ENCODE results near the gene STK17B.

STK17B gene

GRCh38 chr2:196208915-196209314 lies 37.5 kb upstream of the STK17B start:
- H4K8ac ChIP-seq (ENCODE audit: low read length) = no peak overlapping the region
- H3K9ac ChIP-seq (ENCODE audit: low read length) = no peak overlapping the region
- no peak overlapping the region for H3K18ac ChIP-seq (ENCODE audit: low read depth in 1 of 2, low read length in 2 of 2)
- no peak overlapping the region for H3K4me3 ChIP-seq (ENCODE audit: insufficient read depth in 1 of 2, low read depth in 1 of 2, low read length in 2 of 2)
- H4K91ac ChIP-seq (ENCODE audit: low read length) = no peak overlapping the region
- H3K9me3 ChIP-seq (ENCODE audit: control insufficient read depth, low read length) = no peaks in the 10 kb centered on the region
- H3K36me3 ChIP-seq (ENCODE audit: control insufficient read depth in 1 of 2, insufficient read depth in 2 of 2, low read depth in 1 of 2, low read length in 2 of 2) = peaks cover 0 to 5% of the 10 kb centered on the region in 2 experiments
- no peak overlapping the region for H3K4ac ChIP-seq (ENCODE audit: low read depth in 1 of 2, low read length in 2 of 2)
- H2BK5ac ChIP-seq (ENCODE audit: low read depth, low read length, poor library complexity, severe bottlenecking) = no peak overlapping the region
- no CpG with 5 or more reads among the region's 1 CpG for WGBS
- no peak overlapping the region for H2AFZ ChIP-seq (ENCODE audit: low read depth, low read length)
- no peak overlapping the region for H2BK15ac ChIP-seq (ENCODE audit: low read depth, poor library complexity, severe bottlenecking)
- H2BK120ac ChIP-seq (ENCODE audit: low read depth, low read length) = no peak overlapping the region
- no peak overlapping the region for H3K14ac ChIP-seq (ENCODE audit: low read length in 2 of 2)
- H3K4me2 ChIP-seq (ENCODE audit: low read length, poor library complexity, severe bottlenecking) = no peak overlapping the region
- no peak overlapping the region for H2AK5ac ChIP-seq (ENCODE audit: low read length, severe bottlenecking)
- DNase-seq = no peak
- no peaks in the 10 kb centered on the region for H3K79me1 ChIP-seq (replicated peaks; ENCODE audit: low read length, poor library complexity, severe bottlenecking)
- H3K27ac ChIP-seq (ENCODE audit: low read length, poor library complexity, severe bottlenecking) = no peak overlapping the region
- no peak overlapping the region for H3K23ac ChIP-seq (ENCODE audit: low read length in 2 of 2)
- H2BK12ac ChIP-seq (ENCODE audit: low read length in 2 of 2) = no peak overlapping the region
- H3K4me1 ChIP-seq (ENCODE audit: control insufficient read depth, insufficient read depth, low read depth, low read length) = peaks cover 5% of the 10 kb centered on the region
- no peaks in the 10 kb centered on the region for H3K27me3 ChIP-seq (ENCODE audit: control insufficient read depth in 1 of 2, insufficient read depth in 1 of 2, low read length in 2 of 2)

- H3K27me3 ChIP-seq (ENCODE audit: control insufficient read depth in 1 of 2, insufficient read depth in 1 of 2, low read length in 2 of 2) = no peaks in the 10 kb centered on the region
- no peak for DNase-seq
Observed at GRCh38 chr2:196206804-196207203, 35.4 kb upstream of the STK17B start.

GRCh38 chr2:196205881-196206435 lies 34.6 kb upstream of the STK17B start:
- H3K4me3 ChIP-seq (ENCODE audit: insufficient read depth in 1 of 2, low read depth in 1 of 2, low read length in 2 of 2) = no peak overlapping the region
- H3K14ac ChIP-seq (ENCODE audit: low read length in 2 of 2) = no peak overlapping the region
- no peak overlapping the region for H4K8ac ChIP-seq (ENCODE audit: low read length)
- H2BK120ac ChIP-seq (ENCODE audit: low read depth, low read length) = no peak overlapping the region
- H3K27ac ChIP-seq (ENCODE audit: low read length, poor library complexity, severe bottlenecking) = no peak overlapping the region
- H2AK5ac ChIP-seq (ENCODE audit: low read length, severe bottlenecking) = no peak overlapping the region
- H2AFZ ChIP-seq (ENCODE audit: low read depth, low read length) = no peak overlapping the region
- no peak overlapping the region for H3K4me2 ChIP-seq (ENCODE audit: low read length, poor library complexity, severe bottlenecking)
- DNase-seq = peak; percentile 40
- no peak overlapping the region for H2BK12ac ChIP-seq (ENCODE audit: low read length in 2 of 2)
- no peaks in the 10 kb centered on the region for H3K36me3 ChIP-seq (ENCODE audit: control insufficient read depth in 1 of 2, insufficient read depth in 2 of 2, low read depth in 1 of 2, low read length in 2 of 2)
- no peak overlapping the region for H3K4ac ChIP-seq (ENCODE audit: low read depth in 1 of 2, low read length in 2 of 2)
- peaks cover 2% of the 10 kb centered on the region for H3K4me1 ChIP-seq (ENCODE audit: control insufficient read depth, insufficient read depth, low read depth, low read length)
- no peak overlapping the region for H2BK15ac ChIP-seq (ENCODE audit: low read depth, poor library complexity, severe bottlenecking)
- no peak overlapping the region for H3K9ac ChIP-seq (ENCODE audit: low read length)
- no peak overlapping the region for H3K23ac ChIP-seq (ENCODE audit: low read length in 2 of 2)
- no peak overlapping the region for H3K18ac ChIP-seq (ENCODE audit: low read depth in 1 of 2, low read length in 2 of 2)
- no peaks in the 10 kb centered on the region for H3K79me1 ChIP-seq (replicated peaks; ENCODE audit: low read length, poor library complexity, severe bottlenecking)
- H2BK5ac ChIP-seq (ENCODE audit: low read depth, low read length, poor library complexity, severe bottlenecking) = no peak overlapping the region
- no peak overlapping the region for H4K91ac ChIP-seq (ENCODE audit: low read length)
- H3K27me3 ChIP-seq (ENCODE audit: control insufficient read depth in 1 of 2, insufficient read depth in 1 of 2, low read length in 2 of 2) = no peaks in the 10 kb centered on the region
- H3K9me3 ChIP-seq (ENCODE audit: control insufficient read depth, low read length) = no peaks in the 10 kb centered on the region

More at GRCh38 chr2:196206804-196207203, 35.4 kb upstream of the STK17B start:
- Histone ChIP-seq H3K9ac (ENCODE audit: low read length) (no peak overlapping the region), H3K4me2 (ENCODE audit: low read length, poor library complexity, severe bottlenecking) (no peak overlapping the region), H3K27ac (ENCODE audit: low read length, poor library complexity, severe bottlenecking) (no peak overlapping the region), H4K91ac (ENCODE audit: low read length) (no peak overlapping the region), H3K9me3 (ENCODE audit: control insufficient read depth, low read length) (no peaks in the 10 kb centered on the region), H2BK12ac (ENCODE audit: low read length in 2 of 2) (no peak overlapping the region), H3K4me3 (ENCODE audit: insufficient read depth in 1 of 2, low read depth in 1 of 2, low read length in 2 of 2) (no peak overlapping the region), H3K79me1 (replicated peaks; ENCODE audit: low read length, poor library complexity, severe bottlenecking) (no peaks in the 10 kb centered on the region), H2AFZ (ENCODE audit: low read depth, low read length) (no peak overlapping the region), H3K36me3 (ENCODE audit: control insufficient read depth in 1 of 2, insufficient read depth in 2 of 2, low read depth in 1 of 2, low read length in 2 of 2) (no peaks in the 10 kb centered on the region), H4K8ac (ENCODE audit: low read length) (no peak overlapping the region), H2AK5ac (ENCODE audit: low read length, severe bottlenecking) (no peak overlapping the region), H2BK15ac (ENCODE audit: low read depth, poor library complexity, severe bottlenecking) (no peak overlapping the region), H3K23ac (ENCODE audit: low read length in 2 of 2) (no peak overlapping the region), H3K4ac (ENCODE audit: low read depth in 1 of 2, low read length in 2 of 2) (no peak overlapping the region), H3K14ac (ENCODE audit: low read length in 2 of 2) (no peak overlapping the region), H3K4me1 (ENCODE audit: control insufficient read depth, insufficient read depth, low read depth, low read length) (peaks cover 5% of the 10 kb centered on the region), H2BK120ac (ENCODE audit: low read depth, low read length) (no peak overlapping the region), H2BK5ac (ENCODE audit: low read depth, low read length, poor library complexity, severe bottlenecking) (no peak overlapping the region), H3K18ac (ENCODE audit: low read depth in 1 of 2, low read length in 2 of 2) (peak overlapping the region in 1 of 2 experiments; percentile 43)
- 93% methylated on average over 1 of the region's 1 CpG for WGBS

- WGBS = 98% methylated on average over 3 of the region's 5 CpGs
- Histone ChIP-seq H3K79me1 (replicated peaks; ENCODE audit: low read length, poor library complexity, severe bottlenecking) (no peaks in the 10 kb centered on the region), H3K27me3 (ENCODE audit: control insufficient read depth in 1 of 2, insufficient read depth in 1 of 2, low read length in 2 of 2) (no peaks in the 10 kb centered on the region), H3K36me3 (ENCODE audit: control insufficient read depth in 1 of 2, insufficient read depth in 2 of 2, low read depth in 1 of 2, low read length in 2 of 2) (no peaks in the 10 kb centered on the region), H3K18ac (ENCODE audit: low read depth in 1 of 2, low read length in 2 of 2) (no peak overlapping the region), H3K4me2 (ENCODE audit: low read length, poor library complexity, severe bottlenecking) (no peak overlapping the region), H3K9ac (ENCODE audit: low read length) (no peak overlapping the region), H2BK120ac (ENCODE audit: low read depth, low read length) (no peak overlapping the region), H3K4me1 (ENCODE audit: control insufficient read depth, insufficient read depth, low read depth, low read length) (peaks cover 2% of the 10 kb centered on the region), H2BK15ac (ENCODE audit: low read depth, poor library complexity, severe bottlenecking) (no peak overlapping the region), H4K8ac (ENCODE audit: low read length) (no peak overlapping the region), H3K23ac (ENCODE audit: low read length in 2 of 2) (no peak overlapping the region), H2BK5ac (ENCODE audit: low read depth, low read length, poor library complexity, severe bottlenecking) (no peak overlapping the region), H3K4ac (ENCODE audit: low read depth in 1 of 2, low read length in 2 of 2) (no peak overlapping the region), H4K91ac (ENCODE audit: low read length) (no peak overlapping the region), H3K4me3 (ENCODE audit: insufficient read depth in 1 of 2, low read depth in 1 of 2, low read length in 2 of 2) (no peak overlapping the region), H2AK5ac (ENCODE audit: low read length, severe bottlenecking) (no peak overlapping the region), H2AFZ (ENCODE audit: low read depth, low read length) (no peak overlapping the region), H3K9me3 (ENCODE audit: control insufficient read depth, low read length) (no peaks in the 10 kb centered on the region), H3K14ac (ENCODE audit: low read length in 2 of 2) (no peak overlapping the region), H2BK12ac (ENCODE audit: low read length in 2 of 2) (no peak overlapping the region), H3K27ac (ENCODE audit: low read length, poor library complexity, severe bottlenecking) (no peak overlapping the region)
- DNase-seq = peak; percentile 67
Observed at GRCh38 chr2:196205011-196205766, 33.8 kb upstream of the STK17B start.

All from mesenchymal stem cell (in vitro differentiated cells and primary cell).